SK-N-SH treated with all-trans-retinoic acid at 6 μM for 48 hours (cell line): Measurements from ENCODE around the gene FUNDC2.

Experiments
- ESRRG ChIP-seq: fragments of 250-450 bp; sonication (Bioruptor Pico); IDR thresholded peaks from 2 replicates; pipeline ENCODE4 v1.6.1; 2021; ENCODE audit warnings: mild to moderate bottlenecking
- PPARA ChIP-seq: fragments of 250-450 bp; sonication (Bioruptor Pico); IDR thresholded peaks from 2 replicates; pipeline ENCODE4 v1.5.0; 2020; ENCODE audit warnings: mild to moderate bottlenecking, borderline replicate concordance
- TCF4 ChIP-seq: fragments of 250-450 bp; sonication (Bioruptor Pico); IDR thresholded peaks from 2 replicates; pipeline ENCODE4 v1.8.0; 2021; ENCODE audit warnings: mild to moderate bottlenecking, moderate library complexity, borderline replicate concordance
- ZFP3 ChIP-seq: fragments of 250-450 bp; sonication (Bioruptor Pico); IDR thresholded peaks from 2 replicates; pipeline ENCODE4 v1.5.0; 2020; ENCODE audit warnings: mild to moderate bottlenecking, moderate library complexity
- ZFP30 ChIP-seq: fragments of 450-650 bp; formaldehyde crosslinking; IDR thresholded peaks from 2 replicates; pipeline ENCODE4 v1.5.0; 2022; ENCODE audit warnings: mild to moderate bottlenecking, moderate library complexity
- ZNF565 ChIP-seq: fragments of 450-650 bp; formaldehyde crosslinking; conservative IDR thresholded peaks from 2 replicates; pipeline ENCODE4 v1.5.0; 2020; ENCODE audit warnings: low read depth, mild to moderate bottlenecking, moderate library complexity
- ZNF8 ChIP-seq: fragments of 450-650 bp; formaldehyde crosslinking; IDR thresholded peaks from 2 replicates; pipeline ENCODE4 v1.5.0; 2020; ENCODE audit warnings: mild to moderate bottlenecking, moderate library complexity
- TF ChIP-seq, protein P1 (sequence below): fragments of 250-450 bp; sonication (Bioruptor Pico); IDR thresholded peaks from 2 replicates; pipeline ENCODE4 v1.8.0; 2021; ENCODE audit warnings: low read depth, mild to moderate bottlenecking, moderate library complexity, borderline replicate concordance
- TF ChIP-seq, protein P2 (sequence below): fragments of 250-450 bp; sonication (Bioruptor Pico); IDR thresholded peaks from 2 replicates; pipeline ENCODE4 v1.5.0; 2020; ENCODE audit warnings: mild to moderate bottlenecking, moderate library complexity
- TF ChIP-seq, protein P3 (sequence below): fragments of 250-450 bp; sonication (Bioruptor Pico); IDR thresholded peaks from 2 replicates; pipeline ENCODE4 v1.8.0; 2020; ENCODE audit warnings: mild to moderate bottlenecking, moderate library complexity, borderline replicate concordance
- TF ChIP-seq, protein P4 (sequence below): fragments of 250-450 bp; sonication (Bioruptor Pico); IDR thresholded peaks from 2 replicates; pipeline ENCODE4 v1.5.1; 2020; ENCODE audit warnings: low read depth, mild to moderate bottlenecking, moderate library complexity

DNA sequence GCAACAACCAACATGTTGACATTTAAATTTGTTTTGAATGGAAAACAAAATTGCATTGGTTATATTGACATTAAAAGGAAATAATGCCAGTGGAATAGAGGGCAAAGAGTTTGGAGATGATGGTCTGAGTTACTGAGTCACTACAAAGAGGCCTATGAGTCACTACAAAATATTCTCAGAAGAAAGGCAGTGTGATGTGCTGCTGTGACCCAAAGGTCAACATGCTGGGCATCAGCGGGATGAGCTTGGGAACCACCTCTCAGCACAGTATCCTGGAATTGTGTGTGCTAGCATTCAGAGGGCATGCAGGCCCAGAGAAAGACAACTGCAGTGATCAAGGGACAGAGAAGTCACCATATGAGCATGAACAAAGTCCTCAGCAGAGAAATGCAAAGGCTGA is 41.5 kb downstream of the FUNDC2 start:
- no peak for TF ChIP-seq TCF4 (CRISPR knock-in tag)
- TF ChIP-seq, protein P1, sequence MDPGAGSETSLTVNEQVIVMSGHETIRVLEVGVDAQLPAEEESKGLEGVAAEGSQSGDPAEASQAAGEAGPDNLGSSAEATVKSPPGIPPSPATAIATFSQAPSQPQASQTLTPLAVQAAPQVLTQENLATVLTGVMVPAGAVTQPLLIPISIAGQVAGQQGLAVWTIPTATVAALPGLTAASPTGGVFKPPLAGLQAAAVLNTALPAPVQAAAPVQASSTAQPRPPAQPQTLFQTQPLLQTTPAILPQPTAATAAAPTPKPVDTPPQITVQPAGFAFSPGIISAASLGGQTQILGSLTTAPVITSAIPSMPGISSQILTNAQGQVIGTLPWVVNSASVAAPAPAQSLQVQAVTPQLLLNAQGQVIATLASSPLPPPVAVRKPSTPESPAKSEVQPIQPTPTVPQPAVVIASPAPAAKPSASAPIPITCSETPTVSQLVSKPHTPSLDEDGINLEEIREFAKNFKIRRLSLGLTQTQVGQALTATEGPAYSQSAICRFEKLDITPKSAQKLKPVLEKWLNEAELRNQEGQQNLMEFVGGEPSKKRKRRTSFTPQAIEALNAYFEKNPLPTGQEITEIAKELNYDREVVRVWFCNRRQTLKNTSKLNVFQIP (CRISPR knock-in tag) = no peak
- no peak for TF ChIP-seq ZFP3 (CRISPR knock-in tag)
- TF ChIP-seq, protein P2, sequence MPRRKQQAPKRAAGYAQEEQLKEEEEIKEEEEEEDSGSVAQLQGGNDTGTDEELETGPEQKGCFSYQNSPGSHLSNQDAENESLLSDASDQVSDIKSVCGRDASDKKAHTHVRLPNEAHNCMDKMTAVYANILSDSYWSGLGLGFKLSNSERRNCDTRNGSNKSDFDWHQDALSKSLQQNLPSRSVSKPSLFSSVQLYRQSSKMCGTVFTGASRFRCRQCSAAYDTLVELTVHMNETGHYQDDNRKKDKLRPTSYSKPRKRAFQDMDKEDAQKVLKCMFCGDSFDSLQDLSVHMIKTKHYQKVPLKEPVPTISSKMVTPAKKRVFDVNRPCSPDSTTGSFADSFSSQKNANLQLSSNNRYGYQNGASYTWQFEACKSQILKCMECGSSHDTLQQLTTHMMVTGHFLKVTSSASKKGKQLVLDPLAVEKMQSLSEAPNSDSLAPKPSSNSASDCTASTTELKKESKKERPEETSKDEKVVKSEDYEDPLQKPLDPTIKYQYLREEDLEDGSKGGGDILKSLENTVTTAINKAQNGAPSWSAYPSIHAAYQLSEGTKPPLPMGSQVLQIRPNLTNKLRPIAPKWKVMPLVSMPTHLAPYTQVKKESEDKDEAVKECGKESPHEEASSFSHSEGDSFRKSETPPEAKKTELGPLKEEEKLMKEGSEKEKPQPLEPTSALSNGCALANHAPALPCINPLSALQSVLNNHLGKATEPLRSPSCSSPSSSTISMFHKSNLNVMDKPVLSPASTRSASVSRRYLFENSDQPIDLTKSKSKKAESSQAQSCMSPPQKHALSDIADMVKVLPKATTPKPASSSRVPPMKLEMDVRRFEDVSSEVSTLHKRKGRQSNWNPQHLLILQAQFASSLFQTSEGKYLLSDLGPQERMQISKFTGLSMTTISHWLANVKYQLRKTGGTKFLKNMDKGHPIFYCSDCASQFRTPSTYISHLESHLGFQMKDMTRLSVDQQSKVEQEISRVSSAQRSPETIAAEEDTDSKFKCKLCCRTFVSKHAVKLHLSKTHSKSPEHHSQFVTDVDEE (CRISPR knock-in tag) = no peak
- TF ChIP-seq ZFP30 (CRISPR knock-in tag) = no peak
- TF ChIP-seq ZNF565 (CRISPR knock-in tag) = no peak
- no peak for TF ChIP-seq ZNF8 (CRISPR knock-in tag)
- no peak for TF ChIP-seq ESRRG
- TF ChIP-seq, protein P3, sequence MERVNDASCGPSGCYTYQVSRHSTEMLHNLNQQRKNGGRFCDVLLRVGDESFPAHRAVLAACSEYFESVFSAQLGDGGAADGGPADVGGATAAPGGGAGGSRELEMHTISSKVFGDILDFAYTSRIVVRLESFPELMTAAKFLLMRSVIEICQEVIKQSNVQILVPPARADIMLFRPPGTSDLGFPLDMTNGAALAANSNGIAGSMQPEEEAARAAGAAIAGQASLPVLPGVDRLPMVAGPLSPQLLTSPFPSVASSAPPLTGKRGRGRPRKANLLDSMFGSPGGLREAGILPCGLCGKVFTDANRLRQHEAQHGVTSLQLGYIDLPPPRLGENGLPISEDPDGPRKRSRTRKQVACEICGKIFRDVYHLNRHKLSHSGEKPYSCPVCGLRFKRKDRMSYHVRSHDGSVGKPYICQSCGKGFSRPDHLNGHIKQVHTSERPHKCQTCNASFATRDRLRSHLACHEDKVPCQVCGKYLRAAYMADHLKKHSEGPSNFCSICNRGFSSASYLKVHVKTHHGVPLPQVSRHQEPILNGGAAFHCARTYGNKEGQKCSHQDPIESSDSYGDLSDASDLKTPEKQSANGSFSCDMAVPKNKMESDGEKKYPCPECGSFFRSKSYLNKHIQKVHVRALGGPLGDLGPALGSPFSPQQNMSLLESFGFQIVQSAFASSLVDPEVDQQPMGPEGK (CRISPR knock-in tag) = no peak
- TF ChIP-seq PPARA (CRISPR knock-in tag) = no peak
- TF ChIP-seq, protein P4, sequence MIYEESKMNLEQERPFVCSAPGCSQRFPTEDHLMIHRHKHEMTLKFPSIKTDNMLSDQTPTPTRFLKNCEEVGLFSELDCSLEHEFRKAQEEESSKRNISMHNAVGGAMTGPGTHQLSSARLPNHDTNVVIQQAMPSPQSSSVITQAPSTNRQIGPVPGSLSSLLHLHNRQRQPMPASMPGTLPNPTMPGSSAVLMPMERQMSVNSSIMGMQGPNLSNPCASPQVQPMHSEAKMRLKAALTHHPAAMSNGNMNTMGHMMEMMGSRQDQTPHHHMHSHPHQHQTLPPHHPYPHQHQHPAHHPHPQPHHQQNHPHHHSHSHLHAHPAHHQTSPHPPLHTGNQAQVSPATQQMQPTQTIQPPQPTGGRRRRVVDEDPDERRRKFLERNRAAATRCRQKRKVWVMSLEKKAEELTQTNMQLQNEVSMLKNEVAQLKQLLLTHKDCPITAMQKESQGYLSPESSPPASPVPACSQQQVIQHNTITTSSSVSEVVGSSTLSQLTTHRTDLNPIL (CRISPR knock-in tag) = no peak
